GM12878 (cell line): ENCODE data around the gene THAP4.

Experiments
- FOXM1 ChIP-seq: IDR thresholded peaks from 2 replicates; pipeline ENCODE4 v1.6.1; 2012; ENCODE audit warnings: low read depth, mild to moderate bottlenecking, inconsistent platforms, low read length, moderate library complexity
- POLR2AphosphoS5 ChIP-seq: IDR thresholded peaks from 2 replicates; pipeline ENCODE4 v1.6.1; 2011; ENCODE audit warnings: mild to moderate bottlenecking, low read length, inconsistent platforms
- TF ChIP-seq, protein P1 (sequence below): IDR thresholded peaks from 2 replicates; pipeline ENCODE4 v1.6.1; 2012; ENCODE audit warnings: mild to moderate bottlenecking, low read depth, low read length
- TF ChIP-seq, protein P2 (sequence below), 3 experiments: IDR thresholded peaks in 2 of 3; conservative IDR thresholded peaks in 1 of 3; 2 replicates each; pipeline ENCODE4 v1.5.1; 2011; ENCODE audit warnings: low read depth in 3 of 3, low read length in 3 of 3, mild to moderate bottlenecking in 3 of 3, control low read depth in 2 of 3, moderate library complexity in 2 of 3, inconsistent platforms in 1 of 3, mixed read lengths in 1 of 3; ENCODE audit not compliant: control insufficient read depth in 2 of 3, insufficient read depth in 1 of 3; ENCODE audit errors: extremely low read depth in 1 of 3
- TF ChIP-seq, protein P3 (sequence below): fragments of 450-650 bp; IDR thresholded peaks from 2 replicates; pipeline ENCODE4 v1.6.1; 2014; ENCODE audit warnings: mild to moderate bottlenecking

DNA sequence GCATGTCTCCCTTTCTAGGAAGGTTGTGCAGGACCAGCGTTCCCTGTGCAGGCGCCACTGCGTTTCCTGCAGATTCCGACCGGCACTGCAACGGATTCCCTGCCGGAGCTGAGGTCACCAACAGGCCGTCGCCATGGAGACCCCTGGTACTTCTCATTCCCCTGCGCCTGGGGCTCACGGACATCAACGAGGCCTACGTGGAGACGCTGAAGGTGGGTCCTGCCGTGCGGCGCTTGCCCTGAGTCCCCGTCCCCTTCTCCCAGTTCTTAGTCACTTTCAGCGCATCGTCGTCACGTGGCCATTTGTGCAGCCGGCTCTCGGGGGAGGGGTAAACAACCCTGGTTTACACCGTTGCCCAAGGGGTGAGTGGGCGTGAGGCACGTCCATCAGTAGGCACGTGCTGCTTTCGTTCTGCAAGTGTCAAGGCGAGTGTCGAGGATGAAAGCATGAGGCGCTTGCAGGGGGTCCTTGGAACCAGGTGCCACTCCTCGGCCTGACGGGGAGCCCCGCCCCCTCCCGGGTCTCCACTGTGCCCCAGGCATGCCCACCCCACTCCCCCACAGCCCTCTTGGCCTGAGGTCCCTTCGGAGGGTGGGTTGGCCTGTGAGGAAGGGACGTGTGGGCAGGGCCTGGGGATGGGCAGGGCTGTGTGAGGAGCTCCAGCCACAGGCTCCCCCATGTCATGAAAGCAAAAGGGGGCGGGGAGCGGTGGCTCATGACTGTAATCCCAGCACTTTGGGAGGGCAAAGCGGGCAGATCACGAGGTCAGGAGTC, 29.9 kb upstream of the THAP4 start:
- TF ChIP-seq, protein P1, sequence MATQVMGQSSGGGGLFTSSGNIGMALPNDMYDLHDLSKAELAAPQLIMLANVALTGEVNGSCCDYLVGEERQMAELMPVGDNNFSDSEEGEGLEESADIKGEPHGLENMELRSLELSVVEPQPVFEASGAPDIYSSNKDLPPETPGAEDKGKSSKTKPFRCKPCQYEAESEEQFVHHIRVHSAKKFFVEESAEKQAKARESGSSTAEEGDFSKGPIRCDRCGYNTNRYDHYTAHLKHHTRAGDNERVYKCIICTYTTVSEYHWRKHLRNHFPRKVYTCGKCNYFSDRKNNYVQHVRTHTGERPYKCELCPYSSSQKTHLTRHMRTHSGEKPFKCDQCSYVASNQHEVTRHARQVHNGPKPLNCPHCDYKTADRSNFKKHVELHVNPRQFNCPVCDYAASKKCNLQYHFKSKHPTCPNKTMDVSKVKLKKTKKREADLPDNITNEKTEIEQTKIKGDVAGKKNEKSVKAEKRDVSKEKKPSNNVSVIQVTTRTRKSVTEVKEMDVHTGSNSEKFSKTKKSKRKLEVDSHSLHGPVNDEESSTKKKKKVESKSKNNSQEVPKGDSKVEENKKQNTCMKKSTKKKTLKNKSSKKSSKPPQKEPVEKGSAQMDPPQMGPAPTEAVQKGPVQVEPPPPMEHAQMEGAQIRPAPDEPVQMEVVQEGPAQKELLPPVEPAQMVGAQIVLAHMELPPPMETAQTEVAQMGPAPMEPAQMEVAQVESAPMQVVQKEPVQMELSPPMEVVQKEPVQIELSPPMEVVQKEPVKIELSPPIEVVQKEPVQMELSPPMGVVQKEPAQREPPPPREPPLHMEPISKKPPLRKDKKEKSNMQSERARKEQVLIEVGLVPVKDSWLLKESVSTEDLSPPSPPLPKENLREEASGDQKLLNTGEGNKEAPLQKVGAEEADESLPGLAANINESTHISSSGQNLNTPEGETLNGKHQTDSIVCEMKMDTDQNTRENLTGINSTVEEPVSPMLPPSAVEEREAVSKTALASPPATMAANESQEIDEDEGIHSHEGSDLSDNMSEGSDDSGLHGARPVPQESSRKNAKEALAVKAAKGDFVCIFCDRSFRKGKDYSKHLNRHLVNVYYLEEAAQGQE, result no peak
- TF ChIP-seq POLR2AphosphoS5 (no peak), FOXM1 (no peak)
- TF ChIP-seq, protein P2, sequence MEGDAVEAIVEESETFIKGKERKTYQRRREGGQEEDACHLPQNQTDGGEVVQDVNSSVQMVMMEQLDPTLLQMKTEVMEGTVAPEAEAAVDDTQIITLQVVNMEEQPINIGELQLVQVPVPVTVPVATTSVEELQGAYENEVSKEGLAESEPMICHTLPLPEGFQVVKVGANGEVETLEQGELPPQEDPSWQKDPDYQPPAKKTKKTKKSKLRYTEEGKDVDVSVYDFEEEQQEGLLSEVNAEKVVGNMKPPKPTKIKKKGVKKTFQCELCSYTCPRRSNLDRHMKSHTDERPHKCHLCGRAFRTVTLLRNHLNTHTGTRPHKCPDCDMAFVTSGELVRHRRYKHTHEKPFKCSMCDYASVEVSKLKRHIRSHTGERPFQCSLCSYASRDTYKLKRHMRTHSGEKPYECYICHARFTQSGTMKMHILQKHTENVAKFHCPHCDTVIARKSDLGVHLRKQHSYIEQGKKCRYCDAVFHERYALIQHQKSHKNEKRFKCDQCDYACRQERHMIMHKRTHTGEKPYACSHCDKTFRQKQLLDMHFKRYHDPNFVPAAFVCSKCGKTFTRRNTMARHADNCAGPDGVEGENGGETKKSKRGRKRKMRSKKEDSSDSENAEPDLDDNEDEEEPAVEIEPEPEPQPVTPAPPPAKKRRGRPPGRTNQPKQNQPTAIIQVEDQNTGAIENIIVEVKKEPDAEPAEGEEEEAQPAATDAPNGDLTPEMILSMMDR (IDR thresholded peaks at IDR 0.05 in 2 of 3, conservative IDR thresholded peaks at IDR 0.05 in 1 of 3; ENCODE audit: control insufficient read depth in 2 of 3, extremely low read depth in 1 of 3, insufficient read depth in 1 of 3, low read depth in 3 of 3, low read length in 3 of 3), result no peak
- TF ChIP-seq, protein P3, sequence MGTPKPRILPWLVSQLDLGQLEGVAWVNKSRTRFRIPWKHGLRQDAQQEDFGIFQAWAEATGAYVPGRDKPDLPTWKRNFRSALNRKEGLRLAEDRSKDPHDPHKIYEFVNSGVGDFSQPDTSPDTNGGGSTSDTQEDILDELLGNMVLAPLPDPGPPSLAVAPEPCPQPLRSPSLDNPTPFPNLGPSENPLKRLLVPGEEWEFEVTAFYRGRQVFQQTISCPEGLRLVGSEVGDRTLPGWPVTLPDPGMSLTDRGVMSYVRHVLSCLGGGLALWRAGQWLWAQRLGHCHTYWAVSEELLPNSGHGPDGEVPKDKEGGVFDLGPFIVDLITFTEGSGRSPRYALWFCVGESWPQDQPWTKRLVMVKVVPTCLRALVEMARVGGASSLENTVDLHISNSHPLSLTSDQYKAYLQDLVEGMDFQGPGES, result no peak
